OCI-LY7 (cell line): ENCODE results near the gene HDAC4. TPM values are rescaled to one million over a fixed set of nuclear protein-coding genes. Genes with fewer than 3 reads are reported as not detected.

Experiments used
- BruUV-seq: library from RNA; stranded (reverse); fragments of 400-500 nt; replicated peaks from 2 replicates; lab custom pipeline; 2021; lab: Mats Ljungman, UMichigan
- CTCF ChIA-PET: fragments of 300-600 bp; sonication (Branson Sonifier 250); formaldehyde crosslinking; loops from one replicate; lab custom pipeline; 2022; ENCODE audit warnings: antibody characterized with exemption; ENCODE audit not compliant: unreplicated experiment; lab: Charles Lee
- POLR2A ChIA-PET: fragments of 300-600 bp; sonication (Branson Sonifier 250); formaldehyde crosslinking; loops from one replicate; lab custom pipeline; 2022; ENCODE audit warnings: antibody characterized with exemption; lab: Charles Lee
- DNase-seq: peaks from one replicate; pipeline ENCODE4 v3.0.0-alpha.2; 2015; ENCODE audit warnings: low spot score
- H2AFZ ChIP-seq: fragments of 200-600 bp; sonication (generic), shearing (Covaris generic); 2 replicates; pipeline ENCODE4 v1.6.1; 2014; ENCODE audit warnings: mild to moderate bottlenecking, antibody characterized with exemption, low read length, moderate library complexity
- H3K27ac ChIP-seq: fragments of 200-600 bp; sonication (generic); 2 replicates; pipeline ENCODE4 v1.5.1; 2014; ENCODE audit warnings: mixed run types, low read depth, mild to moderate bottlenecking, moderate library complexity, low read length, inconsistent platforms; ENCODE audit not compliant: poor library complexity, severe bottlenecking
- H3K36me3 ChIP-seq: fragments of 200-600 bp; sonication (generic); 2 replicates; pipeline ENCODE4 v1.6.1; 2014; ENCODE audit warnings: mild to moderate bottlenecking, antibody characterized with exemption, low read length, moderate library complexity, mixed read lengths; ENCODE audit not compliant: insufficient read depth
- H3K4me1 ChIP-seq: fragments of 200-600 bp; sonication (generic); 2 replicates; pipeline ENCODE4 v1.5.1; 2014; ENCODE audit warnings: mild to moderate bottlenecking, low read length; ENCODE audit not compliant: insufficient read depth, poor library complexity, severe bottlenecking
- H3K4me2 ChIP-seq: fragments of 200-600 bp; sonication (generic); 2 replicates; pipeline ENCODE4 v1.6.1; 2014; ENCODE audit warnings: mild to moderate bottlenecking, low read length
- H3K4me3 ChIP-seq: fragments of 200-600 bp; sonication (generic); 2 replicates; pipeline ENCODE4 v1.5.1; 2014; ENCODE audit warnings: mild to moderate bottlenecking, low read depth, low read length; ENCODE audit not compliant: poor library complexity, severe bottlenecking
- H3K79me2 ChIP-seq: fragments of 200-600 bp; sonication (generic); 2 replicates; pipeline ENCODE4 v1.6.1; 2016; ENCODE audit warnings: low read depth, mild to moderate bottlenecking, low read length, moderate library complexity, mixed read lengths; ENCODE audit not compliant: insufficient read depth
- H3K9me2 ChIP-seq: fragments of 200-600 bp; sonication (generic); 2 replicates; pipeline ENCODE4 v1.6.1; 2016; ENCODE audit warnings: mild to moderate bottlenecking, low read length, mixed read lengths; ENCODE audit not compliant: insufficient read depth
- H3K9me3 ChIP-seq: fragments of 200-600 bp; sonication (generic); 2 replicates; pipeline ENCODE4 v1.6.1; 2014; ENCODE audit warnings: mild to moderate bottlenecking, mixed run types, low read length, mixed read lengths
- H4K20me1 ChIP-seq: fragments of 200-600 bp; sonication (generic); 2 replicates; pipeline ENCODE4 v1.6.1; 2014; ENCODE audit warnings: mild to moderate bottlenecking, antibody characterized with exemption, low read length, moderate library complexity, mixed read lengths; ENCODE audit not compliant: insufficient read depth
- EZH2phosphoT487 ChIP-seq: fragments of 200-600 bp; sonication (generic); IDR thresholded peaks from 2 replicates; pipeline ENCODE4 v1.6.1; 2018; ENCODE audit warnings: low read depth, borderline replicate concordance, mild to moderate bottlenecking, mixed run types, antibody characterized with exemption, low read length, moderate library complexity, mixed read lengths
- intact Hi-C: fragments of 100-400 bp; cut with micrococcal nuclease; formaldehyde crosslinking; loops from one replicate; pipeline ENCODE4 v1.10.0; 2022; ENCODE audit not compliant: unreplicated experiment
- total RNA-seq, 2 experiments: library from RNA; depleted of rRNA in 1 of 2; stranded (reverse); fragments of >200 nt in 1 of 2; shearing (Covaris generic) in 1 of 2; gene quantifications; 2 replicates each; pipeline ENCODE4 v1.2.3, GENCODE V29; 2014 to 2022
- TF ChIP-seq, protein P1 (sequence below): fragments of 200-600 bp; sonication (generic); conservative IDR thresholded peaks from 2 replicates; pipeline ENCODE4 v1.5.1; 2014; ENCODE audit warnings: mild to moderate bottlenecking, antibody characterized with exemption, low read length, moderate library complexity, mixed read lengths

The HDAC4 gene
- total RNA-seq, 2 experiments from 2014 or later = 10.2 to 20.6 TPM

DNA sequence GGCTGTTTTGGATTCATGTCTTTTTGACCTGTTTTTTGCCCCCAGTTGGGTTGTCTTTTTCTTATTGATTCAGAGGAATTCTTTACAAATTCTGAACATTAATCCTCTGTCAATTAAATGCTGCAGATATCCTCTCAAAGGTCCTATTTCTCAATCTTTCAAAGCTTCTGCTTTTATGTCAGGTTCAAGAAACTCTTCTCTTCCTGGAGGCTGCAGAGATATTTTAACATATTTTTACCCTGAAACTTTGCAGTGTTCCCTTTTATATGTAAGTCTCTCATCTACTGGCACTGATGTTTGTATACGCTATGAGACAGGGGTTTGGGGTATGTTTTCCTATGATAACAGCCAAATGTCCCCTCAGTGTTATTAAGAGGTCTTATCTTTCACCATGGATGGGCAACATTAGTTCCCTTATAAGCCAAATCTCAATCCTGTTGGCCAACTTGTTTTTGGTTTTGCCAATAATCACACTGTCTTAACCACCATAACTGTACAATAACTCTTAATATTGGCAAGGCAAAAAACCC, 159.3 kb downstream of the HDAC4 start:
- BruUV-seq = no TSS peak
- no peaks in the 10 kb centered on the region for H3K79me2 ChIP-seq

DNA sequence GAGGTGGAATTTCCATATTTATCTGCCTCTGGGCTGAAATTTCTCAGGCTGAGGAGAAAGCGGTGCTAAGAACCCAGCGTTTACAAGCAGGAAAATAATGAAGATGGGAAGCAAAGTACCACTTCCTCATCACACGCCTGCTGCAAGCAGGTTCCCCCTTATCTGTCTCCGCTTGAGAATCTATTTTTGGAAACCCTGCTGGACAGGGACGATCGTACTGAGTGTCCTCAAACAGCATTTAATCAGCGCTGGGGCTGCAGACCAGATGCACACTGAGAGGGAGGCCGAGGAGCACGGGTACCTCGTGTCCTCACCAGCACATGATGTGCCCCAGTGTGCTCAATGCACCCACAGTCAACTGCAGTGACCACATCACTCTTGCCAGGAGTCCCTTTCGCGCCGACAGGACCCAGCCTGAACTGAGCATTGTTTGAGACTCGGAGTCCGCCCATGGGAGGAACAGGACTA, 160.4 kb downstream of the HDAC4 start:
- TF ChIP-seq EZH2phosphoT487 = no peak
- TF ChIP-seq, protein P1, sequence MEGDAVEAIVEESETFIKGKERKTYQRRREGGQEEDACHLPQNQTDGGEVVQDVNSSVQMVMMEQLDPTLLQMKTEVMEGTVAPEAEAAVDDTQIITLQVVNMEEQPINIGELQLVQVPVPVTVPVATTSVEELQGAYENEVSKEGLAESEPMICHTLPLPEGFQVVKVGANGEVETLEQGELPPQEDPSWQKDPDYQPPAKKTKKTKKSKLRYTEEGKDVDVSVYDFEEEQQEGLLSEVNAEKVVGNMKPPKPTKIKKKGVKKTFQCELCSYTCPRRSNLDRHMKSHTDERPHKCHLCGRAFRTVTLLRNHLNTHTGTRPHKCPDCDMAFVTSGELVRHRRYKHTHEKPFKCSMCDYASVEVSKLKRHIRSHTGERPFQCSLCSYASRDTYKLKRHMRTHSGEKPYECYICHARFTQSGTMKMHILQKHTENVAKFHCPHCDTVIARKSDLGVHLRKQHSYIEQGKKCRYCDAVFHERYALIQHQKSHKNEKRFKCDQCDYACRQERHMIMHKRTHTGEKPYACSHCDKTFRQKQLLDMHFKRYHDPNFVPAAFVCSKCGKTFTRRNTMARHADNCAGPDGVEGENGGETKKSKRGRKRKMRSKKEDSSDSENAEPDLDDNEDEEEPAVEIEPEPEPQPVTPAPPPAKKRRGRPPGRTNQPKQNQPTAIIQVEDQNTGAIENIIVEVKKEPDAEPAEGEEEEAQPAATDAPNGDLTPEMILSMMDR = no peak
- Histone ChIP-seq H4K20me1 (no peaks in the 10 kb centered on the region; the same call in 1 of the 2 replicates), H2AFZ (no peak overlapping the region), H3K4me1 (no peaks in the 10 kb centered on the region), H3K27ac (no peak overlapping the region), H3K4me3 (no peak overlapping the region), H3K4me2 (no peak overlapping the region), H3K9me3 (no peaks in the 10 kb centered on the region), H3K36me3 (no peaks in the 10 kb centered on the region), H3K9me2 (no peaks in the 10 kb centered on the region), H3K79me2 (no peaks in the 10 kb centered on the region)
- no peak for DNase-seq
- POLR2A ChIA-PET = interaction anchor here (0.6 kb wide), 1 partner anchor 102 kb away, joined by 3 read pairs; no protein-coding TSS in a partner anchor
- intact Hi-C loops = no loop called here
- no TSS peak for BruUV-seq
- CTCF ChIA-PET = no interaction called here

More for the DNA sequence above, 159.3 kb downstream of the HDAC4 start:
- H3K9me2 ChIP-seq = no peaks in the 10 kb centered on the region
- no peak overlapping the region for H3K4me3 ChIP-seq
- POLR2A ChIA-PET = no interaction called here
- H3K4me1 ChIP-seq = no peaks in the 10 kb centered on the region
- no peak overlapping the region for H3K27ac ChIP-seq
- no peak for DNase-seq
- no peaks in the 10 kb centered on the region for H3K9me3 ChIP-seq
- H2AFZ ChIP-seq = no peak overlapping the region
- intact Hi-C loops = no loop called here
- H4K20me1 ChIP-seq = no peaks in the 10 kb centered on the region; the same call in 1 of the 2 replicates
- no peaks in the 10 kb centered on the region for H3K36me3 ChIP-seq
- CTCF ChIA-PET = no interaction called here
- TF ChIP-seq, protein P1 = no peak
- TF ChIP-seq EZH2phosphoT487 = no peak
- no peak overlapping the region for H3K4me2 ChIP-seq

GRCh38 chr2:239239607-239240413, 161.0 kb downstream of the HDAC4 start:
- ChIA-PET CTCF (no interaction called here), POLR2A (interaction anchor here (0.6 kb wide), 1 partner anchor 102 kb away, joined by 3 read pairs; no protein-coding TSS in a partner anchor)
- H3K4me3 ChIP-seq = no peak overlapping the region
- H3K27ac ChIP-seq = no peak overlapping the region
- no peak overlapping the region for H2AFZ ChIP-seq
- no TSS peak for BruUV-seq
- H3K4me1 ChIP-seq = no peaks in the 10 kb centered on the region
- H3K9me3 ChIP-seq = no peaks in the 10 kb centered on the region
- no peaks in the 10 kb centered on the region for H3K9me2 ChIP-seq
- no peak for DNase-seq
- TF ChIP-seq, protein P1 = no peak
- no peak for TF ChIP-seq EZH2phosphoT487
- intact Hi-C loops = no loop called here
- no peaks in the 10 kb centered on the region for H3K79me2 ChIP-seq
- no peaks in the 10 kb centered on the region for H3K36me3 ChIP-seq
- H3K4me2 ChIP-seq = no peak overlapping the region
- H4K20me1 ChIP-seq = no peaks in the 10 kb centered on the region; the same call in 1 of the 2 replicates
